Psoas muscle (tissue), 8 donors: ENCODE measurements around the gene RIPOR3. TPM values are rescaled to one million over a fixed set of nuclear protein-coding genes. Genes with fewer than 3 reads are reported as not detected.
"Not testable (repeated sequence)": the region's sequence is repeated elsewhere in the genome, so short reads cannot be mapped to it uniquely, and the experiment has no call there.

Experiments
- ATAC-seq, 4 donors: fragments of 200-7000 bp; cut with Tn5 transposase; one replicate each; pipeline ENCODE4 v1.9.1; 2020; ENCODE audit warnings: moderate library complexity in 3 of 4, mild to moderate bottlenecking in 2 of 4
- DNase-seq, 2 donors: peaks; one replicate each; pipeline ENCODE4 v3.0.0-alpha.2; 2020
- H3K27ac ChIP-seq: fragments of 200-600 bp; one replicate; pipeline ENCODE4 v1.8.0; 2022
- H3K27me3 ChIP-seq, 3 donors: fragments of 200-600 bp in 1 of 3; one replicate each; pipeline versions ENCODE4 v1.6.1 to v1.8.0; 2013 to 2022; ENCODE audit warnings: low read length in 2 of 3, mild to moderate bottlenecking in 2 of 3, moderate library complexity in 1 of 3; ENCODE audit not compliant: insufficient read depth in 3 of 3
- H3K36me3 ChIP-seq, 2 donors: fragments of 200-600 bp in 1 of 2; one replicate each; pipeline versions ENCODE4 v1.6.1 to v1.8.0; 2013 to 2022; ENCODE audit warnings: low read depth in 1 of 2, mild to moderate bottlenecking in 1 of 2, moderate library complexity in 1 of 2; ENCODE audit not compliant: insufficient read depth in 1 of 2
- H3K4me1 ChIP-seq: fragments of 200-600 bp; one replicate; pipeline ENCODE4 v1.8.0; 2022
- H3K4me3 ChIP-seq: fragments of 200-600 bp; one replicate; pipeline ENCODE4 v1.8.0; 2022; ENCODE audit warnings: mild to moderate bottlenecking
- H3K9me3 ChIP-seq: fragments of 200-600 bp; one replicate; pipeline ENCODE4 v1.8.0; 2022
- WGBS, 3 donors: extraction: QIAGEN DNeasy Blood & Tissue Kit; methylation state at CpG; one replicate each; pipeline versions ENCODE4 v1.1.6 to v1.1.7; 2013; 5-methylcytosine and 5-hydroxymethylcytosine counted together
- intact Hi-C, 2 donors: fragments of 100-400 bp; cut with DNase I; formaldehyde crosslinking; loops; one replicate each; pipeline versions ENCODE4 v1.11.0 to v1.14.2; 2022
- polyA plus RNA-seq, 3 donors: library from polyadenylated mRNA; stranded (reverse); fragments of 200-250 nt; gene quantifications; one replicate each; pipeline ENCODE4 v1.2.3, GENCODE V29; 2013
- total RNA-seq, 4 donors: library from RNA; stranded (reverse); fragmentation: NEBNext Ultra II Directional in 2 of 4; extraction: Animal tissue kit (Norgen Biotek cat#: 25700) in 2 of 4; gene quantifications; one replicate each; pipeline versions ENCODE4 v1.2.1 to v1.2.4, GENCODE V29; 2021 to 2023
- TF ChIP-seq, protein P1 (sequence below): fragments of 200-600 bp; IDR thresholded peaks from one replicate; pipeline ENCODE4 v1.8.0; 2022; ENCODE audit warnings: antibody characterized with exemption
- donor health status: healthy with polysubstance abuse.
- donor health status: DM: no; HTN: no; CAD: no; lungs with moderate emphysema.
- donor health status: Bipolar disorder and iron deficiency.
- donor health status: healthy.
- donor health status: DM: yes; HTN: yes; CAD: no.
- donor health status: DM: no; HTN: no; CAD: no.
- donor health status: DM: no; HTN: no; CAD: no.
- donor health status: DM: yes; HTN: yes; CAD: no.

RIPOR3 gene
- total and polyA plus RNA-seq, 7 donors: 3.1 to 5.7 (median 5.2) TPM

DNA sequence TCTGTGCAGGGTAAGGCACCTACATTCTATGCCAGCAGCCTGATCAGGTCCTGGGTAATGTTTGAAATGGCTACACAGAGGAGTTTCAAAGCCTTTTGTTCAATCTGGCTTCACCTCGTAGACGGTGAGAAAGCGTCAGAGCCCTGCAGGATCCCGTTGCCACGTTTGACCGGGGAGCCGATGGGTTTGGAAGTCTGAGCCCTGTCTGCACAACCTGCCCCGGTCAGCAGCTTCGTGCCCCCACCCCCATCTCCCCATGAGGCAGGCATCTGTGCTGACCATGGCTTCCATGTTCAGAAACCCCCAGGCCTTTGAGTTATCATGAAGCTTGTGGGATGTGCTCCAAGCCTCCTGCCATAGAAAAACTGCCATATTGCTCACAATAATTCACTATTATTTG is 117.2 kb downstream of the RIPOR3 start:
- TF ChIP-seq, protein P1, sequence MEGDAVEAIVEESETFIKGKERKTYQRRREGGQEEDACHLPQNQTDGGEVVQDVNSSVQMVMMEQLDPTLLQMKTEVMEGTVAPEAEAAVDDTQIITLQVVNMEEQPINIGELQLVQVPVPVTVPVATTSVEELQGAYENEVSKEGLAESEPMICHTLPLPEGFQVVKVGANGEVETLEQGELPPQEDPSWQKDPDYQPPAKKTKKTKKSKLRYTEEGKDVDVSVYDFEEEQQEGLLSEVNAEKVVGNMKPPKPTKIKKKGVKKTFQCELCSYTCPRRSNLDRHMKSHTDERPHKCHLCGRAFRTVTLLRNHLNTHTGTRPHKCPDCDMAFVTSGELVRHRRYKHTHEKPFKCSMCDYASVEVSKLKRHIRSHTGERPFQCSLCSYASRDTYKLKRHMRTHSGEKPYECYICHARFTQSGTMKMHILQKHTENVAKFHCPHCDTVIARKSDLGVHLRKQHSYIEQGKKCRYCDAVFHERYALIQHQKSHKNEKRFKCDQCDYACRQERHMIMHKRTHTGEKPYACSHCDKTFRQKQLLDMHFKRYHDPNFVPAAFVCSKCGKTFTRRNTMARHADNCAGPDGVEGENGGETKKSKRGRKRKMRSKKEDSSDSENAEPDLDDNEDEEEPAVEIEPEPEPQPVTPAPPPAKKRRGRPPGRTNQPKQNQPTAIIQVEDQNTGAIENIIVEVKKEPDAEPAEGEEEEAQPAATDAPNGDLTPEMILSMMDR: no peak
- H3K27ac ChIP-seq: peak overlapping the region; percentile 85
- peaks cover 4 to 33% of the 10 kb centered on the region in 2 donors for H3K36me3 ChIP-seq
- intact Hi-C loops: loop anchor here in 1 of 2 donors (2.0 kb wide), 1 partner anchor 63 kb away; the partner anchor contains the start of gene PTPN1
- DNase-seq (no peak), ATAC-seq (no peak)
- no peak overlapping the region for H3K4me3 ChIP-seq
- 70 to 85% (median 73%) methylated on average over 9 of the region's 9 CpGs for whole genome bisulfite sequencing, 3 donors
- H3K9me3 ChIP-seq: no peaks in the 10 kb centered on the region
- no peaks in the 10 kb centered on the region for H3K27me3 ChIP-seq
- H3K4me1 ChIP-seq: peaks cover 72% of the 10 kb centered on the region

DNA sequence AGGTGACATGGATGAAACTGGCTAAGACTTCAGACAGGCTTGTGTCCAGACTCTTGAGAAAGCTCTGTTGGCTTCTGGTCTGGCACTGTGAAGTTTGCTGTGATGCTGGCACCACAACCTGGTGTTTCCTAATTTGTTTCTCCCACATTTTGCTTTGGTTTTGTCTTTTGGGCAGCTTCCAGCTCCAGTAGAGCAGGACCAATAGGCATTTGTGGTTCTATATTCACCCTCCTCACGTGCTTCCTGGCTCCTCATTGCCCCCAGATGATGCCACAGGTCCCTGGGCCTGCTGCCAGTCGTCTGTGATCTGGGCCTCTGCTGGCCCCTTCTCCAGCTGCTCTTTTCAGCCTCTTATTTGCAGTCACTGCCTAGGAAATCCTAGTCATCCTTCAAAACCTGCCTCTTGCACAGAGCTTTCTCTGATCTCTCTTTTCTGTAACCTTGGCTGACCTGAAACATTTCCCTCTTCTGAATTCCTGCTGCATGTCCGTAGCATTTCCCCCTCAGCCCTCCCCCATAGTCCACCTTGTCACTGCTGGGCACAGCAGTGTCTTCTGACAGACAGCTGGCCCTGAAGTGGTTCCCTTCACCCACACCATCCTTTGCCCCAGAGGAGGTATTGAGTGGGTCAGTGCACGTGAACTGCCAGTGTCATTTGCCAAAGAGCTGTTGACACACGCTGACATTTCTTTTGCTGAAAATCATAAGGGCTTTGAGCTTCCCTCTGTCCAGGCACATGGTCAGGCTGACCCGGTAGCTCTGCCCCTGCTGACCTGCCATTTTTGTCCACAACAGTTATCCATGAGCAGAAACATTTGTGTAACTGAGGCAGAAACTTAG is 118.2 kb downstream of the RIPOR3 start:
- Histone ChIP-seq H3K27ac (peak overlapping the region; percentile 85), H3K4me1 (peaks cover 67% of the 10 kb centered on the region), H3K27me3 (no peaks in the 10 kb centered on the region), H3K9me3 (no peaks in the 10 kb centered on the region), H3K4me3 (no peak overlapping the region), H3K36me3 (peaks cover 11 to 33% of the 10 kb centered on the region in 2 donors)
- DNase-seq (peak; percentile 83 to 92), ATAC-seq (peak; percentile 45 to 74 (median 72))
- intact Hi-C loops: loop anchor here in 1 of 2 donors (2.0 kb wide), 1 partner anchor 386 kb away; no protein-coding TSS in a partner anchor
- TF ChIP-seq, protein P1: no peak
- 13 to 22% (median 13%) methylated on average over 6 of the region's 6 CpGs for WGBS, 3 donors

DNA sequence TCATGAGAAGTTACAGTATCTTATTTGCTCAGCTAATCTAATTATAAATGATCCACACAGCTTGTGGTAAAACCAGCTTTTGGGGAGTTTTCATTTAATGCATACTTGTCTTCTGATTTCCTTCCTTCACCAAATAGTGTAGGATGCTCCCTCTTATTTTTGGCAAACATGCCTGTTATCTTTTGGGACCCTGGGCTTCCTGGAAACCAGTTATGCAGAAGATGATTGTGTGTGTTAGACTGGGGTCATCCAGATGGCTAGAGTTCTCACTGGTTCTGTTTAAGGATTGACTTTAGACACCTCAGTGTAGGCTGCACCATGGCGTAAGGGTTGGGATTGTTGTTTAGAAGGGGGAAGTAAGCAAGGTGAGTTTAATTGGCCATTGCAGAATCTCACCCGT is 119.9 kb downstream of the RIPOR3 start:
- Histone ChIP-seq H3K4me3 (no peak overlapping the region), H3K36me3 (peaks cover 11 to 36% of the 10 kb centered on the region in 2 donors), H3K27me3 (no peaks in the 10 kb centered on the region), H3K27ac (peak overlapping the region; percentile 85), H3K4me1 (peaks cover 54% of the 10 kb centered on the region), H3K9me3 (no peaks in the 10 kb centered on the region)
- TF ChIP-seq, protein P1: no peak
- ATAC-seq (no peak), DNase-seq (no peak)
- 90 to 98% (median 94%) methylated on average over 2 of the region's 2 CpGs for WGBS, 3 donors
- intact Hi-C loops: no loop called here

DNA sequence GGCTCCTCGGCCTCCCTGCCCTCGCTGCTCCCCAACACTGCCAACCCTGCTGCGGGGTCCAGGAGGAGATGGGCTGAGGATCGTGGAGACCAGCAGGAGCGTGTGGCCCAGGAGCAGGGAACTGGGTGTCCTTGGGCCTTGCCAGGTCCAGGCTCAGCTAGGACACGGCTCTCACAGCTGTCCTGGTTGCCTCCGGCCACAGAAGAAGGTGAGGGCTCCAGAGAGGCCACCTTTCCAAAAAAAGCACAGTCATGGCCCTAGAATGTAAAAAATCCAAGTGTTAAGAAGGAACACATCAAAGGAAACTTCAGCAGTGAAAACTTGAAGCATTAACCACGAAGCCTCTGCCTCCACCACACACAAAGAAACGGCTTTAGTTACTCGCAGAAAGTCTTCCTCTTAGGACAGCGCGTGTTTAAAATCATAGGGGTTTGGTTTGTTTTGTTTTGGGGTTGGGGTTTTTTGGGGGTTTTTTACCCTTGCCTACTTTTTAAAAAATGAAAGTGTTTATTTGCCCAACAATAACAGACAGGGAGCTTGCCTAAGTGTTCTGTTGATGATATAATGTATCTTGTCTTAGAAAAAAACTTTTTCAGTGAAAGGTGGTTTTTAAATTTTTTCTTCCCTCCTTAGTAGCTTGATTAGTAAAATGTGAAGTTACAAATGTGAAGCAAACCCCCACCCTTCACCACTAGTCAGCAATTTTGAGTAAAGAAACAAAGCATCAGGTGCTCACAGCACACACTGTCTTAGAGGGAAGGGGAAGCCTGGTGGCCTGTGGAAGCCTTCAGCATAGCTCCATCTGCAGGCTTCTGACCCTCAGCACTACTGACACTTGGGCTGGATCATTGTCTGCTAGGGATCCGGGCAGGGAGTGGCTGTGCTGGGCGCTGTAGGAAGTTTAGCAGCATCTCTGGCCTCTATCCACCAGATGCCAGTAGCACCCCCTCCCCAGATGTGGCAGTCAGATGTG is 121.2 kb downstream of the RIPOR3 start:
- H3K27ac ChIP-seq: peak overlapping the region; percentile 56
- H3K36me3 ChIP-seq: peaks cover 14 to 32% of the 10 kb centered on the region in 2 donors
- H3K4me3 ChIP-seq: no peak overlapping the region
- ATAC-seq: peak; percentile 44 to 48 (median 44)
- no peaks in the 10 kb centered on the region for H3K9me3 ChIP-seq
- DNase-seq: no peak
- 58 to 79% (median 68%) methylated on average over 14 of the region's 14 CpGs for WGBS, 3 donors
- H3K4me1 ChIP-seq: peaks cover 43% of the 10 kb centered on the region
- TF ChIP-seq, protein P1: no peak
- H3K27me3 ChIP-seq: no peaks in the 10 kb centered on the region
- intact Hi-C loops: loop anchor here (5.0 kb wide), 2 partner anchors 38 to 53 kb away; no protein-coding TSS in a partner anchor

DNA sequence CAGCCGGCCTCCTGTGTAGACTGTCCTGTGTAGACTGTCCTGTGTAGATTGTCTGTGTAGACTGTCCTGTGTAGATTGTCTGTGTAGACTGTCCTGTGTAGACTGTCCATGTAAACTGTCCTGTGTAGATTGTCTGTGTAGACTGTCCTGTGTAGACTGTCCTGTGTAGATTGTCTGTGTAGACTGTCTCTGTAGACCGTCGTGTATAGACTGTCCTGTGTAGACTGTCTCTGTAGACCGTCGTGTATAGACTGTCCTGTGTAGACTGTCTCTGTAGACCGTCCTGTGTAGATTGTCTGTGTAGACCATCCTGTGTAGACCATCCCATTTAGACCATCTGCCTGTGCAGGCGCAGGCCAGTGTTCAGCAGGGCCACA is 121.9 kb downstream of the RIPOR3 start:
- 93 to 95% (median 94%) methylated on average over 7 of the region's 7 CpGs for WGBS, 3 donors
- H3K27me3 ChIP-seq, ATAC-seq, H3K9me3 ChIP-seq, DNase-seq, H3K4me3 ChIP-seq: not testable (repeated sequence)
- H3K27ac ChIP-seq: peak overlapping the region; percentile 56
- intact Hi-C loops: loop anchor here (5.0 kb wide), 2 partner anchors 37 to 52 kb away; no protein-coding TSS in a partner anchor
- peaks cover 13 to 32% of the 10 kb centered on the region in 2 donors for H3K36me3 ChIP-seq
- peaks cover 43% of the 10 kb centered on the region for H3K4me1 ChIP-seq
